Upper lobe of left lung (tissue), 6 donors: ENCODE data around the gene CLEC1A. TPM values are rescaled to one million over a fixed set of nuclear protein-coding genes. Genes with fewer than 3 reads are reported as not detected.

ENCODE experiments used
- ATAC-seq, 2 donors: fragments of 200-7000 bp; cut with Tn5 transposase; one replicate each; pipeline ENCODE4 v1.9.1; 2022; ENCODE audit warnings: mild to moderate bottlenecking in 2 of 2, moderate library complexity in 2 of 2; ENCODE audit not compliant: low FRiP score in 2 of 2
- DNase-seq, 2 donors: peaks; one replicate each; pipeline ENCODE4 v3.0.0-alpha.2; 2019 to 2020
- H3K27ac ChIP-seq, 4 donors: fragments of 200-600 bp; sonication (generic); one replicate each; pipeline ENCODE4 v1.5.1; 2016 to 2019
- H3K27me3 ChIP-seq, 4 donors: fragments of 200-600 bp; sonication (generic); one replicate each; pipeline ENCODE4 v1.5.1; 2017 to 2019
- H3K36me3 ChIP-seq, 4 donors: fragments of 200-600 bp; sonication (generic); one replicate each; pipeline ENCODE4 v1.5.1; 2016 to 2019
- H3K4me1 ChIP-seq, 4 donors: fragments of 200-600 bp; sonication (generic); one replicate each; pipeline ENCODE4 v1.5.1; 2018 to 2019
- H3K4me3 ChIP-seq, 4 donors: fragments of 200-600 bp; sonication (generic); one replicate each; pipeline ENCODE4 v1.5.1; 2017 to 2019; ENCODE audit warnings: mild to moderate bottlenecking in 2 of 4, moderate library complexity in 1 of 4
- H3K9me3 ChIP-seq, 4 donors: fragments of 200-600 bp; sonication (generic); one replicate each; pipeline ENCODE4 v1.5.1; 2018 to 2019
- CTCF ChIP-seq, 6 experiments: fragments of 450-650 bp in 4 of 6; fragments of 200-600 bp in 2 of 6; sonication (generic) in 2 of 6; IDR thresholded peaks; one replicate each; pipeline ENCODE4 v1.5.1; 2016 to 2019; ENCODE audit warnings: antibody characterized with exemption in 6 of 6
- EP300 ChIP-seq, 4 donors: sonication (generic); formaldehyde crosslinking; IDR thresholded peaks; one replicate each; pipeline ENCODE4 v1.5.1; 2017; ENCODE audit warnings: antibody characterized with exemption in 4 of 4, control low read depth in 2 of 4
- POLR2A ChIP-seq, 4 donors: fragments of 450-650 bp; IDR thresholded peaks; one replicate each; pipeline ENCODE4 v1.5.1; 2016 to 2017; ENCODE audit warnings: antibody characterized with exemption in 4 of 4, mild to moderate bottlenecking in 2 of 4
- POLR2AphosphoS5 ChIP-seq, 2 donors: sonication (generic); formaldehyde crosslinking; IDR thresholded peaks; one replicate each; pipeline ENCODE4 v1.5.1; 2017; ENCODE audit warnings: antibody characterized with exemption in 2 of 2
- WGBS, 2 donors: methylation state at CpG; one replicate each; pipeline ENCODE4 v1.1.5; 2017 to 2018; 5-methylcytosine and 5-hydroxymethylcytosine counted together
- total RNA-seq, 6 donors: library from RNA; depleted of rRNA in 4 of 6; stranded (reverse); fragments of >200 nt in 4 of 6; gene quantifications; one replicate each; pipeline versions ENCODE4 v1.1.0 to v1.2.1, GENCODE V29; 2016 to 2021
- donor health status: DM: no; HTN: no; CAD: no; lungs with moderate emphysema.
- donor health status: DM: no; HTN: yes; CAD: no; lungs with severe emphysema.

The CLEC1A gene
- total RNA-seq, 6 donors from 2014 or later: 3.9 to 13.0 (median 6.3) TPM

- ATAC-seq (no peak), DNase-seq (no peak)
- Histone ChIP-seq H3K27me3 (no peaks in the 10 kb centered on the region), H3K9me3 (no peaks in the 10 kb centered on the region), H3K4me1 (peaks cover 8 to 20% (median 14%) of the 10 kb centered on the region in 4 donors), H3K36me3 (no peaks in the 10 kb centered on the region), H3K4me3 (peak overlapping the region in 2 of 4 donors; percentile 22 to 43), H3K27ac (peak overlapping the region; percentile 10 to 81 (median 60))
- TF ChIP-seq POLR2A (IDR thresholded peaks at IDR 0.05) (no peak), CTCF (IDR thresholded peaks at IDR 0.05) (no peak), EP300 (IDR thresholded peaks at IDR 0.05) (no peak), POLR2AphosphoS5 (IDR thresholded peaks at IDR 0.05) (no peak)
- 30 to 36% methylated on average over 3 of the region's 3 CpGs for WGBS, 2 donors
These were observed 1.3 kb downstream of the CLEC1A start for GRCh38 chr12:10097521-10097920.

- 66 to 71% methylated on average over 3 of the region's 3 CpGs for WGBS, 2 donors
- no peaks in the 10 kb centered on the region for H3K27me3 ChIP-seq
- peak overlapping the region in 2 of 4 donors; percentile 22 to 43 for H3K4me3 ChIP-seq
- ATAC-seq (no peak), DNase-seq (no peak)
- H3K9me3 ChIP-seq: no peaks in the 10 kb centered on the region
- no peaks in the 10 kb centered on the region for H3K36me3 ChIP-seq
- peak overlapping the region; percentile 17 to 81 (median 60) for H3K27ac ChIP-seq
- peaks cover 5 to 20% (median 9%) of the 10 kb centered on the region in 4 donors for H3K4me1 ChIP-seq
- TF ChIP-seq EP300 (IDR thresholded peaks at IDR 0.05) (no peak), POLR2A (IDR thresholded peaks at IDR 0.05) (no peak), POLR2AphosphoS5 (IDR thresholded peaks at IDR 0.05) (no peak), CTCF (IDR thresholded peaks at IDR 0.05) (no peak)
These were observed 2.8 kb downstream of the CLEC1A start for GRCh38 chr12:10095971-10096370.

GRCh38 chr12:10094646-10095395 is 4.0 kb downstream of the CLEC1A start:
- Histone ChIP-seq H3K27me3 (no peaks in the 10 kb centered on the region), H3K36me3 (no peaks in the 10 kb centered on the region), H3K27ac (peak overlapping the region; percentile 54 to 81 (median 62)), H3K4me1 (peaks cover 4 to 17% (median 9%) of the 10 kb centered on the region in 4 donors), H3K9me3 (no peaks in the 10 kb centered on the region), H3K4me3 (no peak overlapping the region)
- WGBS, 2 donors: 46 to 54% methylated on average over 4 of the region's 4 CpGs
- no peak for TF ChIP-seq POLR2A (IDR thresholded peaks at IDR 0.05)
- no peak for TF ChIP-seq EP300 (IDR thresholded peaks at IDR 0.05)
- no peak for TF ChIP-seq CTCF (IDR thresholded peaks at IDR 0.05)
- TF ChIP-seq POLR2AphosphoS5 (IDR thresholded peaks at IDR 0.05): no peak
- DNase-seq: no peak
- peak in 1 of 2 donors; percentile 71 for ATAC-seq

- Histone ChIP-seq H3K4me3 (peak overlapping the region in 1 of 4 donors; percentile 13), H3K36me3 (peaks cover 0 to 1% (median 0%) of the 10 kb centered on the region in 4 donors), H3K27ac (peak overlapping the region in 3 of 4 donors; percentile 2 to 71 (median 53)), H3K9me3 (no peaks in the 10 kb centered on the region), H3K4me1 (peaks cover 0 to 15% (median 8%) of the 10 kb centered on the region in 4 donors), H3K27me3 (no peaks in the 10 kb centered on the region)
- no peak for ATAC-seq
- no peak for DNase-seq
- TF ChIP-seq EP300 (IDR thresholded peaks at IDR 0.05) (no peak), POLR2AphosphoS5 (IDR thresholded peaks at IDR 0.05) (no peak), CTCF (IDR thresholded peaks at IDR 0.05) (no peak), POLR2A (IDR thresholded peaks at IDR 0.05) (no peak)
- 49 to 57% methylated on average over 8 of the region's 8 CpGs for WGBS, 2 donors
These were observed 9.6 kb downstream of the CLEC1A start for GRCh38 chr12:10088955-10089900.
